ENCODE data around the gene CHD1L.
"Not testable (repeated sequence)": the region's sequence is repeated elsewhere in the genome, so short reads cannot be mapped to it uniquely, and the experiment has no call there.

CHD1L gene

DNA sequence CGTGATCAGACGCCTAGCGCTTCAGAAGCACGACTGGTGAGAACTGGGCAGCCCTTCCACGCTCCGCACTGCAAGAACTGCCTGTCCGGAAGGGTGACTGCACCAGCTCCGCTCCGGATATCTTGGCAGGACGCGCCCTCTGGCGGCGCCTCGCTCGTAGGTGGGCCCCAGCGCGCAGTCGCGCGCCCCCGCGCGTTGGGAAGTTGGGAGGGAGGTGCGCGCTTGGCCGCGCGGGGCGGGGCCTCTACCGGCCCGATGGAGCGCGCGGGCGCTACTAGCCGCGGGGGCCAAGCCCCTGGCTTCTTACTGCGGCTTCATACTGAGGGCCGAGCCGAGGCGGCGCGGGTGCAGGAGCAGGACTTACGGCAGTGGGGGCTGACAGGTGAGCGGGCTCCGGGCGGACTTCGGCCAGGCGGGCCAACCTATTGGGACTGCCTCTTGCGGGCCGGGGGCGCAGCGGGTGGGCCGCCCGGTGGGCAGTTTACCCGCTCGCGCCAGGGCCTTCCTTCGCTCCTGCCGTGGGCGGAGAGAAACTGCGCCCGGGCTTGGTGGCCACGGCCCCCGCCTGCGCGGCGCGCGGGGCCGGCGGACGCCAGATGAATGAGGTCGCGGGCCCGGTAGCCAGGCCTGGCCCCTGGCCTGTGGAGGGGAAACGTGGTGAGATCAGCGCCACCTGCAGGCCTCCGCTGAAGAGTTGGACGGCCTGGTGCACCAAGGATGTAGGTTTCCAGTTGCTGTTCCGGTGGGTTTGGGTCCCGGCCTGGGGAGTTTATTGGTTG is at the start of gene CHD1L:
CHD1L (plus strand) TSS at position 236 of the 779 bp plus-strand sequence; CDS start at position 256, 20 bp downstream.
- DNase-seq, result peak; percentile 96 to 97

DNA sequence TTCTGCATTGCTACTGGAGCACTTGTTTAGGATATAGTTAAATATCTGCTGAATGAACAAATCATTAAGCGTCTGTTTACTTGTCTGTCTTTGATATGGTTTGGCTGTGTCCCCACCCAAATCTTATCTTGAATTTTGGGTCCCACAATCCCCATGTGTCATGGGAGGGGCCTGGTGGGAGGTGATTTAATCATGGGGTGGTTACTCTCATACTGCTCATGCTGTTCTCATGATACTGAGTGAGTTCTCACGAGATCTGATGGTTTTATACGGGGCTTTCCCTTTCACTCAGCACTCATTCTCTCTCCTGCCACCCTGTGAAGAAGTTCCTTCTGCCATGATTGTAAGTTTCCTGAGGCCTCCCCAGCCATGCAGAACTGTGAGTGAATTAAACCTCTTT is 45.2 kb upstream of the CHD1L start:
- not testable (repeated sequence) for DNase-seq

DNA sequence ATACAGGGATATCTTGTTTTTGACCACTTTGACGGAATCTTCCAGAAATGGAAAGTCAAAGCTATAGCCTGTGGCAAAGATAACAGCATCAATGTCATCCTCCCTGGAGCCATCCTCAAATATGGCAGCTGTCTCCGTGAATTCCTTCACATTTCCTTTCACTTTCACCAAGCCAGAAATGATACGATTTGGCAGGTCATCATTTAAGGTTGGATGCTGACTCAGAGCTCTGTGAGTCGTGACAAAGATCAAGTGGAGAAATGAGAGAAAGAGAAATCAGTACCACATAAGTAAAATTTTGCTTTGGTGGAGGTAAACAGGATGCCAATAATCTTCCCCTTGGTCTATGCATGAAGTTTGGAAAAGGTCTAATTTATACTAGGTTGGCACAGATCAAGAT is 41.2 kb upstream of the CHD1L start:
- DNase-seq, result no peak

DNA sequence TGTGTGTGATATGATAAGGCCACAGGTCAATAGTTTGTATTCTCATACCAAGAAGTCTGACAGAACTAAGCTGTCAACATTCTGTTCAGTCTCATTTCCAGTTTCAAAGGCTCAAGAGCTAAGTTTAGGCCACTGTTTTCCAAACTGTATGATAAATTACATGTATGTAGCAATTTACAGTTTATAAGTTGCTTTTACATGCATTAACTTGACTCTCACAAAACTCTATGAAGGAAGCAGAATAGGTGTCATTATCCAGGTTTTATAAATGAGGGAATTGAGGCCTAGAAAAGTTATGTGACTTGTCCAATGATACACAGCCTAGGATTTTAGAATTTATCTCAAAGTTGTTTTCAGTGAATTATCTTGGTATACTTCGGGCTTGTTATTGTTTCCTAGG is 40.7 kb upstream of the CHD1L start:
- no peak for DNase-seq

DNA sequence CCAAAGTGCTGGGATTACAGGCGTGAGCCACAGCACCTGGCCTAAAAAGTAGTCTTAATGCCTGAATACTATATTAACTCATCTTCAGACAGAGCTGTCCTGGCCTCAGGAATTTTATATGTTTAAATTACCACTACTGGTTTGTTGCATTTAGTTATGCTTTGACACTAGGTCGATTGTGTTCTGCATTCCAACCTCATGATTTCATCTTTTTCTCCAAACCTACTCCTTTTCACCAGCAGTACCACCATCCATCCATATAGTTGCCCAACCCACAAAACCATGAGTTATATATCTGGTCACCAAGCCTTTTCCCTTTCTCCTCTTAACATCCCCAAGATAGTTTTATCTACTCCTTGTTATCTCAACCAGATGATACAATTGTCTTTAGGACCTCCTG is 39.9 kb upstream of the CHD1L start:
- no peak for DNase-seq

DNA sequence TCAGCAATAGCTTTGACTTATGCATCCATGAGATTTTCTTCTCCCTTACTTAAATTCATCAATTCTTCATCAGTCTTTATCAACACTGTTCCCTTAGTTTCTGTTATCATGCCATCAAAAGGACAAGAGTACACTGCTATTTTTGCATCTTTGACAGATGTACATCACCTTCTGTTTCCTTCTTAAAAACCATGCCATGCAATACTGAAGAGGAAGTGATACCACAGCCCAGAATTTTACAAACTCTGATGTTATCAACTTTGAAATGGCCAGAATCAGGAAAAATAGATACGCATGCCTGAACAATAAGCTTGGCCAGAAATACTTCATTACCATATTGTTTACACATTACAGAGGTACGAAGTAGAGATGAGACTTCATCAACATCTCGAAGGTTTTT is 38.4 kb upstream of the CHD1L start:
- DNase-seq, result no peak

DNA sequence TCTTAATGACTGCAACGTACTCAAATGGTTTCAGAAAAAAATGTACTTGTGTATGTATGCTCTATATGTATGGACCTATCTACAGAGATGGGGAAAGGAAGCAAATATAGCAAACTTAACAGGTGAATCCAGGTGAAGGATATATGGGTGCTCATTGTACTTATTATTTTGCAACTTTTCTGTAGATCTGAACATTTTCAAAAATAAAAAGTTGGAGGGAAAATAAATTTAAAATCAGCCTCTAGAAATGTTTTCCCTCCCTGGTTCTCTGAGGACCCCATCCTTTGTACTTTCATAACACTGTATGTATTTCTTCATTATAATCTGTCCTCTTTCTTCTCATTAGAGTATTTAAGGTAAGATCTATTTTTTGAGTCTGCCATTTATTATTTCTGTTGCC is 35.3 kb upstream of the CHD1L start:
- DNase-seq, result no peak

DNA sequence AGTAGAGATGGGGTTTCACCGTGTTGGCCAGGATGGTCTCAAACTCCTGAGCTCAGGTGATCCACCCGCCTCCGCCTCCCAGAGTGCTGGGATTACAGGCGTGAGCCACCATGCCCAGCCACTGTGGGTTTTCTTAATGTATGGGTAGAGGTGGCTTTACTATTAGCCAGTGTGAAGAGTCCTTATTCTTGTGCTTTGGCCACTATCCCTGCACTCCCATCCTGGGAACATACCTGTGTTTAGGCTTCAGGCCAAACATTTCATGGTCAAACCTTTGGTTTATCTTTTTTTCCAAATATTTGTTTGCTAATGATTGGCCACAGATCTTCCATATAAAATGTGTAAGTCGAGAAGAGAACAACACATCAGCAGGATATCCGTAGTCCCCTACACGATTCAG is 33.9 kb upstream of the CHD1L start:
- DNase-seq, result no peak

DNA sequence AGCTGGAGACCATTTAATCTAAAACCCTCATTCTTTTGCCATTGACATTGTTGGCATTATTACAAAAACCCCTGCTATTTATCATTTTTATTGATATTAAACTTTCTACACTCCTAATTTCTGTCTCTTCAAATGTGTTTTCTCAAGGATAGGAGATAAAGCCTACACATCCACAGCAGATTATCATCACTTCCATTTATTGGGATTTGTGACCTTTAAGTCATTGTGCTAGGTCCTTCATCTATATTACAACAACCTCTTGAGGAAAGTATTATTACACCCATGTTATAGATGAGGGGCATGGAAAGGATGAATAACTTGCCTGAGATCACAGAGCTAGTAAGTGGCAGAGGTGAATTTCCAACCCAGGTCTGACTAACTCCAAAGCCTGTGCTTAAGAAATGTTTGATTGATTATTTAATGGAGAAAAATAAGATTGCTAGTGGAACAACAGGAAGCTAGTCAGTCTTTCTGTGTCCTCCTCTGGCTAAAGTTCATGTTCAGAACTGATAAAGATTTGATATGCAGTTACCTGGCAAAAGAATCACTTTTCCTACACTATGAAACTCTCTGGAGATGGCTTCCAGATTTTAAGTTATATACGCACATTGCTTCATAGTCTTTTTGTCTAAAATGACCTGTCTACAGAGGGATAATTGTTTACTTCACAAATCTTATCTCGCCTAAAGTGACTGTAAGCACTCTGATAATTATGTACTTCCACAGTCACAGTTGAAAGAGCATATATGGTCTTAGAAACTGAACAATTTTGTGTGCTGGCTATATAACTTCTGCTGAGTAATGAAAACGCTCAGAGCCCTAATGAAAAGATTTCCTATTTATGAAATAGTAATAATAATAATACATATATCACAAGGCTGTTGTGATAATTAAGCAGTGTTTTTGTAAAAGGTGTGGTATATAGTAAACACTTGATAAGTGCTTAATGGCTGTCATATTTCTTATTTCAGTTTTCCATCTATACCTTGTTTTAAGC is 32.4 kb upstream of the CHD1L start:
- no peak for DNase-seq

DNA sequence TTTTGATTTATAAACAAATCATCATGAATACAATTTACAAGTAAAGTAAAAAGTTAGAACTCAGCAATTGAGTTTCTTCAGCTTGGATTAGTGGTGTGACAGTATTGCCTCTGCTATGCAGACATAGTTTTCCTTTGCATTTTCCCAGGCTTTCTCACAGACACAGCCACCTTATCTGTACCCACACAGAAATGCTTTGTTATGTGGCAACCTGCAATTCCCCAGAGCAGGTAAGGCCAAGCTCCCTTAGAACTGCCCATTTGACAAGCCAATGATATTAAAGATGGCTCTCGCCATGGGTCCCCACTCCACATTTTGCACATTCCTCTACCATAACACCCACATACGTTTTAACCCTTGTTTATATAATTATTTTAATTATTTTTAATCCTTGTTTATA is 31.5 kb upstream of the CHD1L start:
- no peak for DNase-seq

DNA sequence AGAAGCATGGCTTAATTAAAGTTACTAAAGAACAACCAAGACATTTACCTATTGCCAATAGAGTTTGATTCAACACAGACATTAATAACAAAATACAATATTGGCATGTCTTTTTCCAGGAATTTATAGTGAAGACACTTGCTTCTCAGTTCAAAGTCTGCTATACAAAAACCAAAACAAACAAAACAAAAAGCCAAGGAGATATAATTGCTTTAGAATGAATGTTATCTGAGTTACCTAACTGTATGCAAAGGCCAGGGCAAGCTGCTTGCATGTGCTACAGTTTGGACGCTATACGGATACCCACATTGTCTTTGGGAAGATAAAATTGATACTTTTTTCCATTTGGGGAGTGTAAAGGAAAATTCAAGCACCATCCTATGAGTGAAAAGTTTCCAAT is 30.9 kb upstream of the CHD1L start:
- no peak for DNase-seq

DNA sequence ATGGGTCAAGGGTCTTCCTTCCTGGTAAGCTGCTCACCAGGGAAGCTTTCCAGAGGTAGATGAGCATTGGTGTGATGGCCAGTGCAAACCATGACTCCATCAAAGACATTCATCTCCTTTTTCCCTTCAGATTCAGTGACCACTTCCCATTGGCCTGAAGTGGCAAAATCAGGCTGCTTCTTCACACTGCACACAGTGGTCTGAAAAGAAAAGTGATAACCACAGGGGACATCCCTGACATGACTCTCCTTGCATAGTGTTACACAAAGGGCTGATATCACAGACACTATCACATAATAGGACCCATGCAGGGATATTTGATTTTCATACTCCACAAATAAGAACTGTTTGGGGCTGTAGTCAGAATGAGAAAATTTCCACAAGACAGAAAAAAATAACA is 29.2 kb upstream of the CHD1L start:
- DNase-seq, result no peak

DNA sequence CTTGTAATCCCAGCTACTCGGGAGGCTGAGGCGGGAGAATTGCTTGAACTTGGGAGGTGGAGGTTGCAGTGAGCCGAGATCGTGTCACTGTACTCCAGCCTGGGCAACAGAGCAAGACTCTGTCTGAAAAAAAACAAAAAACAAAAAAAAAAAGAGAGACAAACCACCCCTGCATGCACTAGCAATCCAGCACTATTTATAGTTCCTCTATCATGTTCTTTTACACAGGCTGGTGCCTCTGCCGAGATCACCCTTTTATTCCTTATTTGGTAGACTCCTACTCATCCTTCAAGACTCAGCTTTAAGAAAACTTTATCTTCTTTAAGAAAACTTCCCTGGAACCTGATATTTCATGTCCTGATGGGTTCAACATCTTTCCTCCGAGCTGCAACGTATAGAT is 28.2 kb upstream of the CHD1L start:
- DNase-seq, result no peak

DNA sequence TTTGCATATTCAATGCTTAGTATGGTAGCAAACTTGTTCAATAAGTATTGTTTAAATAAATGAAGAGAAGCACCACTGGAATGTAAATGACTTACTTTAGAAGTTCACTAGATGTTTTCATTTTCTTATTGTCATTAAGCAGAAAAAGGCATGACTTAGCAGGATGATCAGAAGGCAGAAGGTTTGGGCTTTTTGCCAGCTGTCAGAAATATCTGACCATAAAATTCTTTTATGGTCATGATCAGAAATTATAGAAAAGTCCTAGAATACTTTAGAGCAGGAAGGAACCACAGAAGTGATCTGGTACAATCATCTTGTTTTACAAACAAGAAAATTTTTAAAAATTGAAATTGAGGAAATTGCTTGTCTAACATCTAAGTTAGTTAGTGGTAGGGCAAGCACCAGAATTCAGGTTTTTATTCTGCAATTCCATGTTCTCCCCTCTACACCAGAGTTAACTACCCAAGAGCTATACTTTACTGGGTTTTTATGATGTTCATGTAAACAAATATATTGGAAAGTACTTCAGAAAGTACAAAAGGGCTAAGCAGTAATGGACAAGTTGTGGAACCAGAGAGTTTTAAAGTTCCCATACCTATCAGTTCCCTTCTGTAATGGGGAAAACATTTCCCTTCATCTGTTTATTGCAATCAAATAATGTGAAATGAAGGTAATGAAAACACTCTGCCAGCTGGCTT is 27.5 kb upstream of the CHD1L start:
- DNase-seq, result no peak

DNA sequence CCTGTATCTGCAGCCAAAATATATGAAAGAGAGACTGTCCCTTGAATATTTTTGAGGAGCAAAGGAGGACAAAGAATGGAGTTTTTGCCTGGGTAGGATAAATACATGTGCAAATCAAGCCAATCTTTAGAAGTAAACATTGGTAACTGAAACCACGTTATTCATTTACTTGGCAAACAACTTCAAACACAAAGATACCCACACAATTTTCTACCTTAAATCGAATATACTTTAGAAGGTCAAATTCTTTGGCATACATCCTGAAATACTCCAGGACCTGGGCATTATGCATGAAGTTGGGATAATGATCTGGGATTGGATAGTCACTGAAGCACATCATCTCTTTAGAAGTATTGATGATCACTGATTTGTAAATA is 27.0 kb upstream of the CHD1L start:
- DNase-seq, result no peak

DNA sequence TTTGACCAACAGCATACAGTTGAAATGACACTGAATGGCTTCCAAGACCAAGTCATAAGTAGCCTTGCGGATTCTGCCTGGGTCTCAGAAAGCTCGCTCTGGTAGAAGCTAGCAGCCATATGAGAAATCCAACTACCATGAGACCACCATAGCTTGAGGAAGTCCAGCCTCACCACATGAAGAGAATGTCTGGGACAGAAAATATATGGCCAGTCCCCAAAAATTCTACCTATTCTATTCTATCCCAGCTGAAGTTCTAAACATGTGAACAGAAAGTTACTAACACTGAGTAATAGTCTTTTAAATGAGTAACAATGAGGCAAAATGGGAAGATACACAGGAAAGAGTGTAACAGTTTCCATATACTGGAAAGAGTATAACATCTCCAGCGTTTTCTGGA is 26.4 kb upstream of the CHD1L start:
- DNase-seq, result no peak

DNA sequence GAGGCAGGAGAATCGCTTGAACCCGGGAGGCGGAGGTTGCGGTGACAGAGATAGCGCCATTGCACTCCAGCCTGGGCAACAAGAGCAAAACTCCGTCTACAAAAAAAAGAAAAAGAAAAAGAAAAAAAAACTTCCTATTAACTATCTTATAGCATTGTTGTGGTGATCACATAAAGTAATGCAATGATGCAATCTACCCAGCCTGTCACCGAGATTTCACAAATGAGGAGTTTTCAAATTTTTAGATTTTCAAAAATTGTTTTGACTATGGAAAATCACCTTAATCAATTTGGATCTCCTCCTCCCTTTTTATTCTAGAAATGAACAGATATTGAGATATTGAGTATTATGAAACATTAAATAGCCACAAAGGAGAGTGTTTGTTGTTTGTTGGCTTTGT is 25.3 kb upstream of the CHD1L start:
- no peak for DNase-seq

DNA sequence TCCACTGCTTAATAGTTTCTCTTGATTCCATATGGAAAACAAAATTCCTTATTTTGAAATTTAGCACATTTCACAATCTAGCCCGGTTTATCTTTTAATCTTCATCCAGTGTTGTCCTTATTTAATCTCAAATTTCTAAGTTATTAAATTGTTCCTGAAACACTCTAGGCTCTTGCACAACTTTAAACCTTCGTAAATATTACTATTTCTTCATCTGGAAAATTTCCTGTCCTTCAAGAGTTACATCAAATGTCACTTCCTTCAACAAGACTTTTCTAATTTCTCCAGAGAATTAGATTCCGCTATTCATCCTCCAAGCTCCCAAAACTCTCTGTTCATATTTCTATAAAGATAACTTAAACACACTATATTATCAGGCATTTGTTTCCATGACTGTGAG is 23.9 kb upstream of the CHD1L start:
- DNase-seq, result no peak

DNA sequence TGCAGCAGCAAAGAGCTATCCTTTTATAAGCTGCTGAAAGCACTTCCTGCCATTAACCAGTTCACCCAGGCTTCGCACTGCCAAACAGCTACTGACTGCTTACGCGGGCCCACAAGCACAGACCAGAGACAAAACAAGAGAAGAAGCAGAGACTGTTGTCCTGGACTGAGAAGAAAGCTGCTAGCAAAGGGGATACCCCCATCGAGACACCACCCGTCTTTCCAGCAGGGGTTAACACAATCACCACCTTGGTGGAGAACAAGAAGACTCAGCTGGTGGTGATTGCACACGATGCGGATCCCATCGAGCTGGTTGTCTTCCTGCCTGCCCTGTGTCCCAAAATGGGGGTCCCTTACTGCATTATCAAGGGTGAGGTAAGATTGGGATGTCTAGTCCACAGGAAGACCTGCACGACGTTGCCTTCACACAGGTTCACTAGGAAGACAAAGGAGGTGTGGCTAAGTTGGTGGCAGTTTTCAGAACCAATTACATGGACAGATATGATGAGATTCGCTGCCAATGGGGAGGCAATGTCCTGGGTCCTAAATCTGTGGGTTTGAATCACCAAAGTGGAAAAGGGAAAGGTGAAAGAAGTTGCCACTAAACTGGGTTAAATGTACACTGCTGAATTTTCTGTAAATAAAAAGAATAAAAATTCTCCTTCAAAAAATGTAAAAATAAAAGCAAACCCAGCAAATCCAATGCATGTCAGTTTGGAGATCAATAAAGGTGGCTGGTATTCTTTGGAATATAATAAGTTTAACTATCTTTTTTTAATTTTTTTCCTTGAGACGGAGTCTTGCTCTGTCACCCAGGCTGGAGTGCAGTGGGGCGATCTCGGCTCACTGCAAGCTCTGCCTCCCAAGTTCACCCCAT is 18.5 kb upstream of the CHD1L start:
- peak; percentile 6 to 51 for DNase-seq

DNA sequence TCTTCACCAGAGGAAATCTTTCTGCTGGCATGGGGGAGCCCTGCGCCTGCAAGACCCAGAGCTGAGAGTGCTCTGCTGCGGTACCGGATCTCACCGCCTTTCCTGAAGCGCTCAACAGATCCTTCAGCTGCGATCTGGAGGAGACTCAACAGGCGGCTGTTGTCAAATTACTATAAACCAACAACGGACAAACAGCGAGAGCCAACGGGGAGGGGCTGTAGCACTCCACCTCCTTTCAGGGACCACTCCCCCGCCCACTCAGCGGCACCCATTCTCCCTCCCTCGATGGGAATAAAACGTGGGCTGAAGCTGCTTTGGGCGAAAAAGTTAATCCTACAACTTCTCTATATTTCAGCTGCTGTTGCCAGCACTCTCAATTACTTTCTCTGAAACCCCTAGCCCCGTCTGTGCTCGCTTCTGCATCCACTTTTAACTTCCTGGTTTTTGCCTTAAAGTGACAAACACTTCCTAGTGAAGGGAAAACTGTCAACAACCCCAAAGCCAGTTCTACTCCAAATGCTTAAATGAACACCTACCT is 17.2 kb upstream of the CHD1L start, which contains the start of gene FMO5:
FMO5 (minus strand) TSS at position 147 of the 538 bp plus-strand sequence. CDS start 310 bp downstream, outside the sequence.
- DNase-seq, result peak in 1 of 2 experiments; percentile 14

DNA sequence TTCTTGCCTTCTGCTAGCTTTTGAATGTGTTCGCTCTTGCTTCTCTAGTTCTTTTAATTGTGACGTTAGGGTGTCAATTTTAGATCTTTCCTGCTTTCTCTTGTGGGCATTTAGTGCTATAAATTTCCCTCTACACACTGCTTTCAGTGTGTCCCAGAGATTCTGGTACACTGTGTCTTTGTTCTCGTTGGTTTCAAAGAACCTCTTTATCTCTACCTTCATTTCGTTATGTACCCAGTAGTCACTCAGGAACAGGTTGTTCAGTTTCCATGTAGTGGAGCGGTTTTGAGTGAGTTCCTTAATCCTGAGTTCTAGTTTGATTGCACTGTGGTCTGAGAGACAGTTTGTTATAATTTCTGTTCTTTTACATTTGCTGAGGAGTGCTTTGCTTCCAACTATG is 11.5 kb upstream of the CHD1L start:
- DNase-seq, result not testable (repeated sequence)

DNA sequence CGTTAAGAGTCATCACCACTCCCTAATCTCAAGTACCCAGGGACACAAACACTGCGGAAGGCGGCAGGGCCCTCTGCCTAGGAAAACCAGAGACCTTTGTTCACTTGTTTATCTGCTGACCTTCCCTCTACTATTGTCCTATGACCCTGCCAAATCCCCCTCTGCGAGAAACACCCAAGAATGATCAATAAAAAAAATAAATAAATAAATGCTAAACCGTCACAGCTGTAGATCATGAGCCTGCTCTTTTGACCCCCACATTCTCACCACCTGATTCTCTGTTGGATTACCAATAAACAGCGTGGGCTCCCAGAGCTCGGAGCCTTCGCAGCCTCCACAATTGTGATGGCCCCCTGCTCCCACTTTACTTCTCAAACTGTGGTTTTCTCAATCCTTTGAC is 8.6 kb upstream of the CHD1L start:
- not testable (repeated sequence) for DNase-seq

All from NCI-H2081 (cell line).